Fibroblast of lung (primary cell): ENCODE measurements around the gene RS1.

Experiments
- CTCF ChIP-seq, 2 donors: IDR thresholded peaks in 1 of 2; conservative IDR thresholded peaks in 1 of 2; 1 replicate in 1 of 2; 2 replicates in 1 of 2; pipeline ENCODE4 v1.5.1; 2011 to 2012; ENCODE audit warnings: low read length in 2 of 2, control low read depth in 1 of 2, inconsistent platforms in 1 of 2, low read depth in 1 of 2, mild to moderate bottlenecking in 1 of 2
- EZH2 ChIP-seq: IDR thresholded peaks from 2 replicates; pipeline ENCODE4 v1.5.1; 2012; ENCODE audit warnings: low read length, control low read depth, mild to moderate bottlenecking; ENCODE audit errors: missing control alignments

GRCh38 chrX:18676050-18676449 is 4.1 kb upstream of the RS1 start:
- TF ChIP-seq EZH2 (no peak), CTCF (conservative IDR thresholded peaks at IDR 0.05 in 1 of 2, IDR thresholded peaks at IDR 0.05 in 1 of 2; ENCODE audit: low read depth in 1 of 2, low read length in 2 of 2) (no peak)
